B cell (primary cell): ENCODE data around the gene PACSIN1.

Experiments
- EZH2 ChIP-seq: IDR thresholded peaks from 2 replicates; pipeline ENCODE4 v1.6.1; 2012; ENCODE audit warnings: borderline replicate concordance, low read depth, mild to moderate bottlenecking, moderate library complexity, low read length; ENCODE audit not compliant: insufficient read depth, poor library complexity, severe bottlenecking
- TF ChIP-seq, protein P1 (sequence below): fragments of 200-600 bp; IDR thresholded peaks from one replicate; pipeline ENCODE4 v1.8.0; 2022; ENCODE audit warnings: antibody characterized with exemption, mild to moderate bottlenecking

DNA sequence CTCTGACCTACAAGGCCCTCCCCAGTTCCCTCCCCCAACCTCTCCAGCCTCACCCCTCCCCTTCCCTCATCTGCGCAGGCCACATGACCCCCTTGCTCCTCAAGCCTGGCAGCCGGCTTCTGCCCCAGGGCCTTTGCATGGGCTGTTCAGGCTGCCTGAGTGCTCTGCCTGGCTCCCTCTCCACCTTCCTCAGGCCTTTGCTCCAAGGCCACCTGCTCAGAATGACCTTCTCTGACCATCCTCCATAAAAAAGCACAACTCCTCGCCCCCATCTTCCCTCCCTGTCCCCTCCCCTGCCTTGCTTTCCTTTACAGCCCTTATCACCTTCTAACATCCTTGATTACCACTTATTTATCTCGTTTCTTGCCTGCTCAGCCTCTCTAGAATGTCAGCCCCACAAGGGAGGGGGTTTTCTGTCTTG lies 51.6 kb downstream of the PACSIN1 start:
- TF ChIP-seq, protein P1, sequence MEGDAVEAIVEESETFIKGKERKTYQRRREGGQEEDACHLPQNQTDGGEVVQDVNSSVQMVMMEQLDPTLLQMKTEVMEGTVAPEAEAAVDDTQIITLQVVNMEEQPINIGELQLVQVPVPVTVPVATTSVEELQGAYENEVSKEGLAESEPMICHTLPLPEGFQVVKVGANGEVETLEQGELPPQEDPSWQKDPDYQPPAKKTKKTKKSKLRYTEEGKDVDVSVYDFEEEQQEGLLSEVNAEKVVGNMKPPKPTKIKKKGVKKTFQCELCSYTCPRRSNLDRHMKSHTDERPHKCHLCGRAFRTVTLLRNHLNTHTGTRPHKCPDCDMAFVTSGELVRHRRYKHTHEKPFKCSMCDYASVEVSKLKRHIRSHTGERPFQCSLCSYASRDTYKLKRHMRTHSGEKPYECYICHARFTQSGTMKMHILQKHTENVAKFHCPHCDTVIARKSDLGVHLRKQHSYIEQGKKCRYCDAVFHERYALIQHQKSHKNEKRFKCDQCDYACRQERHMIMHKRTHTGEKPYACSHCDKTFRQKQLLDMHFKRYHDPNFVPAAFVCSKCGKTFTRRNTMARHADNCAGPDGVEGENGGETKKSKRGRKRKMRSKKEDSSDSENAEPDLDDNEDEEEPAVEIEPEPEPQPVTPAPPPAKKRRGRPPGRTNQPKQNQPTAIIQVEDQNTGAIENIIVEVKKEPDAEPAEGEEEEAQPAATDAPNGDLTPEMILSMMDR: no peak
- no peak for TF ChIP-seq EZH2
